Measurements from ENCODE around the gene TP73.

Gene TP73

DNA sequence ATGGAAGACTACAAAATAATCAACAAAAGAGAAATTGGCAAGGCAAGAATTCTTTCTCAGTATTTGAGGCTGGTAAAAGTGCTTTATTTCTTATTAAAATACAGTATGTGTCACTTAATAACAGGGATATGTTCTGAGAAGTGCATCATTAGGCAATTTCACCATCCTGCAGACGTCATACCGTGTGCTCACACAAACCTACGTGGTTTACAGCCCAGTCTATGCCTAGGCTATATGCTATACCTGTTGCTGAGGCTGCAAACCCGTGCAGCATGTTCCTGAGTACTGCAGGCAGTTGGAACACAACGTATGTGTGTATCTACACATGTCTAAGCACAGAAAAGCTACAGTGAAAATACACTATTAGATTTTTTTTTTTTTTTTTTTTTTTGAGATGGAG, 97.2 kb downstream of the TP73 start:
- no peak overlapping the region for H3K4me2 ChIP-seq
- no peak overlapping the region for H3K27ac ChIP-seq
- no peaks in the 10 kb centered on the region for H3K79me2 ChIP-seq (ENCODE audit: insufficient read depth, low read depth)
- TF ChIP-seq, protein P1, sequence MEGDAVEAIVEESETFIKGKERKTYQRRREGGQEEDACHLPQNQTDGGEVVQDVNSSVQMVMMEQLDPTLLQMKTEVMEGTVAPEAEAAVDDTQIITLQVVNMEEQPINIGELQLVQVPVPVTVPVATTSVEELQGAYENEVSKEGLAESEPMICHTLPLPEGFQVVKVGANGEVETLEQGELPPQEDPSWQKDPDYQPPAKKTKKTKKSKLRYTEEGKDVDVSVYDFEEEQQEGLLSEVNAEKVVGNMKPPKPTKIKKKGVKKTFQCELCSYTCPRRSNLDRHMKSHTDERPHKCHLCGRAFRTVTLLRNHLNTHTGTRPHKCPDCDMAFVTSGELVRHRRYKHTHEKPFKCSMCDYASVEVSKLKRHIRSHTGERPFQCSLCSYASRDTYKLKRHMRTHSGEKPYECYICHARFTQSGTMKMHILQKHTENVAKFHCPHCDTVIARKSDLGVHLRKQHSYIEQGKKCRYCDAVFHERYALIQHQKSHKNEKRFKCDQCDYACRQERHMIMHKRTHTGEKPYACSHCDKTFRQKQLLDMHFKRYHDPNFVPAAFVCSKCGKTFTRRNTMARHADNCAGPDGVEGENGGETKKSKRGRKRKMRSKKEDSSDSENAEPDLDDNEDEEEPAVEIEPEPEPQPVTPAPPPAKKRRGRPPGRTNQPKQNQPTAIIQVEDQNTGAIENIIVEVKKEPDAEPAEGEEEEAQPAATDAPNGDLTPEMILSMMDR (conservative IDR thresholded peaks at IDR 0.05; ENCODE audit: low read depth, low read length), result no peak
- no peak overlapping the region for H3K4me3 ChIP-seq (IDR thresholded peaks at IDR 0.05; ENCODE audit: insufficient read depth, low read depth, low read length)
- H4K20me1 ChIP-seq (ENCODE audit: insufficient read depth), result no peaks in the 10 kb centered on the region
- no peaks in the 10 kb centered on the region for H3K36me3 ChIP-seq (ENCODE audit: insufficient read depth)
- no peak overlapping the region for H2AFZ ChIP-seq (ENCODE audit: low read depth)
- H3K9ac ChIP-seq, result no peak overlapping the region
- peaks cover 94% of the 10 kb centered on the region for H3K27me3 ChIP-seq (ENCODE audit: insufficient read depth, low read depth)
- no peaks in the 10 kb centered on the region for H3K4me1 ChIP-seq (ENCODE audit: low read depth, poor library complexity, severe bottlenecking)

DNA sequence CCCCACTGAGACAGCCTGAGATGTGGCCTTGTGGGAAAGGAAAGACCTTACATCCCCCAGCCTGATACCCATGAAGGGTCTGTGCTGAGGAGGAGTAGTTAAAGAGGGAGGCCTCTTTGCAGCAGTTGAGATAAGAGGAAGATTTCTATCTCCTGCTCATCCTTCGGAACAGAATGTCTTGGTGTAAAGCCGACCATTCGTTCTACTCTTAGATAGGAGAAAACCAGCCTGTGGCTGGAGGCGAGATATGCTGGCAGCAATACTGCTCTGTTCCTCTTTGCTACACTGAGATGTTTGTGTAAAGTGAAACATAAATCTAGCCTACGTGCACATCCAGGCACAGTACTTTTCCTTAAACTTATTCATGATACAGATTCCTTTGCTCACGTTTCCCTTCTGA, 98.4 kb downstream of the TP73 start:
- Histone ChIP-seq H3K36me3 (ENCODE audit: insufficient read depth) (no peaks in the 10 kb centered on the region), H3K27me3 (ENCODE audit: insufficient read depth, low read depth) (peaks cover 94% of the 10 kb centered on the region), H3K4me1 (ENCODE audit: low read depth, poor library complexity, severe bottlenecking) (no peaks in the 10 kb centered on the region), H3K27ac (no peak overlapping the region), H4K20me1 (ENCODE audit: insufficient read depth) (no peaks in the 10 kb centered on the region), H3K4me2 (no peak overlapping the region), H3K4me3 (IDR thresholded peaks at IDR 0.05; ENCODE audit: insufficient read depth, low read depth, low read length) (no peak overlapping the region), H2AFZ (ENCODE audit: low read depth) (no peak overlapping the region), H3K79me2 (ENCODE audit: insufficient read depth, low read depth) (no peaks in the 10 kb centered on the region), H3K9ac (no peak overlapping the region)
- TF ChIP-seq, protein P1 (conservative IDR thresholded peaks at IDR 0.05; ENCODE audit: low read depth, low read length), result no peak

DNA sequence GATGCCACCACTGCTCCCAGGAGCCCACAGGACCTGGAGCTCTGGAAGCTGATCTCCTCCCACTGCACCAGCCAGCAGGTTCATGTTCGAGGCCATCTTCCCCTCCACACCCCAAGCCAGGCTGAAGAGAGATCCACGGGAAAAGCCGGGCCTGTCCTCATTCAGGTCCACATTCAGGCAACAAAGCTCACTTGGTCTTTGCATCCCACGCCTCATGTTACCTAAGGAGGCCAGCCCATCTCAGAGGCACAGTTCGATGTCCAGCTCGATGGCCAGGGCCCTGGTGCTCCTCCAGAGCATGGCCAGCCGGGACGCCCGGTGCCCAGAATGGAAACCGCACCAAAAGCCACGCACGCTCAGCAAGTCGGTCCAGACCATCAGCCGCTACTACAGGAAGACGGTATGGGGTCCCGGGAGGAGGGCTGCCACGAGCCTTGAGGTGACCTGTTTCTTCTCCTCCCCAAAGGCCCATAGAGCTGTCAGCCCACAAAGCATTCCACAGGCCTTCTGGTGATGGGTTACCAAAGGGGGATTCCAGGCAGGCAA, 100.2 kb downstream of the TP73 start, which contains the start of gene CCDC27:
CCDC27 (plus strand) TSS at position 51 of the 546 bp plus-strand sequence; CDS start at position 83, 32 bp downstream.
- Histone ChIP-seq H3K4me1 (ENCODE audit: low read depth, poor library complexity, severe bottlenecking) (no peaks in the 10 kb centered on the region), H3K4me3 (IDR thresholded peaks at IDR 0.05; ENCODE audit: insufficient read depth, low read depth, low read length) (no peak within 1 kb of the TSS), H3K27ac (no peak within 1 kb of the TSS), H3K36me3 (ENCODE audit: insufficient read depth) (no peaks in the 10 kb centered on the region), H3K27me3 (ENCODE audit: insufficient read depth, low read depth) (peaks cover 99% of the 10 kb centered on the region), H3K79me2 (ENCODE audit: insufficient read depth, low read depth) (no peaks in the 10 kb centered on the region), H3K4me2 (no peak within 1 kb of the TSS), H4K20me1 (ENCODE audit: insufficient read depth) (no peaks in the 10 kb centered on the region), H3K9ac (no peak within 1 kb of the TSS), H2AFZ (ENCODE audit: low read depth) (no peak within 1 kb of the TSS)
- TF ChIP-seq, protein P1 (conservative IDR thresholded peaks at IDR 0.05; ENCODE audit: low read depth, low read length), result no peak

DNA sequence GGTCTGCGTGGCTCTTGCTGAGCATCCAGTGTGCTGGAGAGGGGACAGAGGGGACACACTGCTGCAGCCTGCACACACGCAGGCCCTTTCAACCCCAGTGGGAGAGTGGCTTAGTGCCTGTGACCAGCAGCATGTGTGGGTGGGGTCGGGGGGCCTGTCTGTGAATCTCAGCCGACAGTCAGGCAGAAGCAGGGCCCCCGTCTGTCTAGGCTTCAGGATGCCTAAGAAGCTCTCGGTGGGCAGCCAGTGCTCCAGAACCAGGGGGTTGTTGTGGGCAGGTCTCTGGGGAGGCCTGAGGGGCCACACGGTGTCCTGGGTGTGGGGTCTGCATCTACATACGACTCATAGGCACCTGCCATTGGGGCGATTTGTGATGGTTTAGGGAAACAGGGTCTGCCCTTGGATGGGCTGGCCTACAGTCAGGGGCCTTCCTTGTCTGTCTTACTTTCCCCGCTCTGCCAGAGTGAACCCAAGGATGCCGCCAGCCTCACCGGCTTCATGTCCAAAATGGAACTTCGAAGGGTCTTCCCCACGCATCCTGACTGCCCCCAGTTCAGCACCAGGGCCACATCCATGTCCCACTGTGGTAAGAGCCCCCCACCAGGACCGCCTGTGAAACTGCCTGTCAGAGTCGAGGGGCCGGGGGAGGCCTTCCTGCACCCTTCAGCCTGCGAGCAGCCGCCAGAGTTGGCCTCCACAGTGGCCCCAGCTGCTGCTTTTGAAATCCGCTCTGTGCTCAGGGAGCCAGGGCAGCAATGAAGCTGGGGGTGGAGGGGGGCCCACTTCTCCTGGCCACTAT, 101.5 kb downstream of the TP73 start:
- TF ChIP-seq, protein P1 (conservative IDR thresholded peaks at IDR 0.05; ENCODE audit: low read depth, low read length), result no peak
- no peak overlapping the region for H3K4me3 ChIP-seq (IDR thresholded peaks at IDR 0.05; ENCODE audit: insufficient read depth, low read depth, low read length)
- no peak overlapping the region for H3K4me2 ChIP-seq
- no peak overlapping the region for H3K9ac ChIP-seq
- H3K36me3 ChIP-seq (ENCODE audit: insufficient read depth), result no peaks in the 10 kb centered on the region
- no peaks in the 10 kb centered on the region for H3K4me1 ChIP-seq (ENCODE audit: low read depth, poor library complexity, severe bottlenecking)
- H3K27me3 ChIP-seq (ENCODE audit: insufficient read depth, low read depth), result peaks cover 97% of the 10 kb centered on the region
- H3K27ac ChIP-seq, result no peak overlapping the region
- no peaks in the 10 kb centered on the region for H4K20me1 ChIP-seq (ENCODE audit: insufficient read depth)
- no peaks in the 10 kb centered on the region for H3K79me2 ChIP-seq (ENCODE audit: insufficient read depth, low read depth)
- no peak overlapping the region for H2AFZ ChIP-seq (ENCODE audit: low read depth)

Data from KMS-11 (cell line).